OCI-LY1 (cell line): Measurements from ENCODE around the gene MGST3.

ENCODE experiments used
- H2AFZ ChIP-seq: fragments of 200-600 bp; sonication (generic), shearing (Covaris generic); 2 replicates; pipeline ENCODE4 v1.6.0; 2014; ENCODE audit warnings: antibody characterized with exemption, mild to moderate bottlenecking, low read length
- H3F3A ChIP-seq: fragments of 200-600 bp; sonication (generic), shearing (Covaris generic); 2 replicates; pipeline ENCODE4 v1.6.0; 2014; ENCODE audit warnings: mild to moderate bottlenecking, antibody characterized with exemption, low read length, moderate library complexity; ENCODE audit not compliant: insufficient read depth
- H3K27ac ChIP-seq: fragments of 200-600 bp; sonication (generic); 2 replicates; pipeline ENCODE4 v1.5.1; 2014; ENCODE audit warnings: low read length, mixed run types, mild to moderate bottlenecking, low read depth; ENCODE audit not compliant: poor library complexity, severe bottlenecking
- H3K27me3 ChIP-seq: fragments of 200-600 bp; sonication (generic); 2 replicates; pipeline ENCODE4 v1.6.0; 2014; ENCODE audit warnings: antibody characterized with exemption, mild to moderate bottlenecking, low read length, moderate library complexity; ENCODE audit not compliant: insufficient read depth
- H3K36me3 ChIP-seq: fragments of 200-600 bp; sonication (generic); 2 replicates; pipeline ENCODE4 v1.6.1; 2014; ENCODE audit warnings: mild to moderate bottlenecking, antibody characterized with exemption, low read length, moderate library complexity, mixed read lengths; ENCODE audit not compliant: insufficient read depth
- H3K4me1 ChIP-seq: fragments of 200-600 bp; sonication (generic); 2 replicates; pipeline ENCODE4 v1.5.1; 2014; ENCODE audit warnings: mild to moderate bottlenecking, low read length, moderate library complexity; ENCODE audit not compliant: insufficient read depth, severe bottlenecking
- H3K4me2 ChIP-seq: fragments of 200-600 bp; sonication (generic), shearing (Covaris generic); 2 replicates; pipeline ENCODE4 v1.6.1; 2014; ENCODE audit warnings: low read length
- H3K4me3 ChIP-seq: fragments of 200-600 bp; sonication (generic); 2 replicates; pipeline ENCODE4 v1.5.1; 2014; ENCODE audit warnings: low read length, low read depth, mild to moderate bottlenecking, mixed read lengths; ENCODE audit not compliant: poor library complexity, severe bottlenecking
- H3K79me2 ChIP-seq: fragments of 200-600 bp; shearing (Covaris generic); 2 replicates; pipeline ENCODE4 v1.6.1; 2016; ENCODE audit warnings: mixed run types, low read length, mixed read lengths; ENCODE audit not compliant: insufficient read depth
- H3K9ac ChIP-seq: fragments of 200-600 bp; sonication (generic), shearing (Covaris generic); 2 replicates; pipeline ENCODE4 v1.6.1; 2014; ENCODE audit warnings: mild to moderate bottlenecking, low read length, mixed read lengths
- H3K9me2 ChIP-seq: fragments of 200-600 bp; sonication (generic), shearing (Covaris generic); 2 replicates; pipeline ENCODE4 v1.6.1; 2014; ENCODE audit warnings: low read depth, mild to moderate bottlenecking, low read length, mixed read lengths
- H3K9me3 ChIP-seq: fragments of 200-600 bp; shearing (Covaris generic); 2 replicates; pipeline ENCODE4 v1.6.1; 2014; ENCODE audit warnings: low read length, mixed read lengths
- H4K20me1 ChIP-seq: fragments of 200-600 bp; sonication (generic), shearing (Covaris generic); 2 replicates; pipeline ENCODE4 v1.6.0; 2016; ENCODE audit warnings: mild to moderate bottlenecking, low read length; ENCODE audit not compliant: insufficient read depth
- EZH2 ChIP-seq: fragments of 200-600 bp; sonication (generic), shearing (Covaris generic); IDR thresholded peaks from 2 replicates; pipeline ENCODE4 v1.8.0; 2017; ENCODE audit warnings: borderline replicate concordance, mixed run types, mild to moderate bottlenecking, antibody characterized with exemption, low read length, moderate library complexity, mixed read lengths
- TF ChIP-seq, protein P1 (sequence below): fragments of 200-600 bp; sonication (generic), shearing (Covaris generic); IDR thresholded peaks from 2 replicates; pipeline ENCODE4 v1.5.1; 2017; ENCODE audit warnings: mild to moderate bottlenecking, antibody characterized with exemption, low read length, moderate library complexity, mixed read lengths

MGST3 gene

DNA sequence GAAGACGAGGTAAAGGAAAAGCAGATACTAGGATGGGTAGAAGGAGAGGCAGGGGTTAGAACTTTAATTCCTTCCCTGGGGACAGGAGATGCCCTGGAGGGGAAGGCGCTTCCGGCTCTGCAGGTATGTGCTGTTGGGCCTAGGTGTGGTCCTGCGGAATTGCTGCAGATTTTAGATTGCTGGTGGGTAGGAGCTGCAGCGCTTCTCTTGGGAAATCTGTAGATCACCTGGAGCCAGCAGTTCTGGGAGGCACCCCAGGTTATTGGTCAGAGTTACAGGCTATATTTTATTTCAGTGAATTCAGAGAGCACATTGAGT lies 1.1 kb downstream of the MGST3 start:
- 0 out of 2 replicates have a peak, but pooled peaks cover 4% of the 10 kb centered on the region for H3K27me3 ChIP-seq
- no peaks in the 10 kb centered on the region for H3K9me3 ChIP-seq
- H4K20me1 ChIP-seq = no peaks in the 10 kb centered on the region
- no peak for TF ChIP-seq EZH2
- TF ChIP-seq, protein P1, sequence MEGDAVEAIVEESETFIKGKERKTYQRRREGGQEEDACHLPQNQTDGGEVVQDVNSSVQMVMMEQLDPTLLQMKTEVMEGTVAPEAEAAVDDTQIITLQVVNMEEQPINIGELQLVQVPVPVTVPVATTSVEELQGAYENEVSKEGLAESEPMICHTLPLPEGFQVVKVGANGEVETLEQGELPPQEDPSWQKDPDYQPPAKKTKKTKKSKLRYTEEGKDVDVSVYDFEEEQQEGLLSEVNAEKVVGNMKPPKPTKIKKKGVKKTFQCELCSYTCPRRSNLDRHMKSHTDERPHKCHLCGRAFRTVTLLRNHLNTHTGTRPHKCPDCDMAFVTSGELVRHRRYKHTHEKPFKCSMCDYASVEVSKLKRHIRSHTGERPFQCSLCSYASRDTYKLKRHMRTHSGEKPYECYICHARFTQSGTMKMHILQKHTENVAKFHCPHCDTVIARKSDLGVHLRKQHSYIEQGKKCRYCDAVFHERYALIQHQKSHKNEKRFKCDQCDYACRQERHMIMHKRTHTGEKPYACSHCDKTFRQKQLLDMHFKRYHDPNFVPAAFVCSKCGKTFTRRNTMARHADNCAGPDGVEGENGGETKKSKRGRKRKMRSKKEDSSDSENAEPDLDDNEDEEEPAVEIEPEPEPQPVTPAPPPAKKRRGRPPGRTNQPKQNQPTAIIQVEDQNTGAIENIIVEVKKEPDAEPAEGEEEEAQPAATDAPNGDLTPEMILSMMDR = no peak
- no peaks in the 10 kb centered on the region for H3F3A ChIP-seq
- H3K79me2 ChIP-seq = no peaks in the 10 kb centered on the region
- no peaks in the 10 kb centered on the region for H3K9me2 ChIP-seq
- peak overlapping the region; percentile 93; the same call in 1 of the 2 replicates for H3K4me2 ChIP-seq
- no peak overlapping the region for H3K4me3 ChIP-seq
- H3K36me3 ChIP-seq = no peaks in the 10 kb centered on the region
- no peak overlapping the region; the same call in 1 of the 2 replicates for H3K9ac ChIP-seq
- no peak overlapping the region for H3K27ac ChIP-seq
- peaks cover 18% of the 10 kb centered on the region for H3K4me1 ChIP-seq
- no peak overlapping the region for H2AFZ ChIP-seq

DNA sequence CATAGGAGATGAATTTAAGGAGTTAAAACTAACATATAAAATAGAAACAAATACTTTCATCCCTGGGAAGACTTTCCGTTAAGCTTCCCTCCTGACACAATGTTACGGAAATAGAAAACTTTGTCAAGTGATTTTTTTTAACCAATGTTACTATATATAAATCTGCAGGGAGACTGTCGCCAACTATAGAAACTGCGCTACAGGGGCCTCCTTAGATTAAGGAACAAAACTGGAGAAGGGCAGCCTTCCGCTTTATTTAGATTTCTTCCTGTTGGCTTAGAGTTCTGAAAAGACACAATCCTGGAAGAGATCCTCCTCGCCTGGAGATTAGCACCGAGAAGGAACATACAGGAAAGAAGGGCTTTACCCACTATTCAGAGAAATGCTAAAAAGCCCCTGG lies 1.5 kb downstream of the MGST3 start:
- no peaks in the 10 kb centered on the region for H4K20me1 ChIP-seq
- no peaks in the 10 kb centered on the region for H3K9me2 ChIP-seq
- H3F3A ChIP-seq = no peaks in the 10 kb centered on the region
- no peak overlapping the region for H3K4me2 ChIP-seq
- TF ChIP-seq, protein P1 = no peak
- no peak for TF ChIP-seq EZH2
- no peaks in the 10 kb centered on the region for H3K36me3 ChIP-seq
- no peak overlapping the region for H3K27ac ChIP-seq
- no peaks in the 10 kb centered on the region for H3K9me3 ChIP-seq
- no peak overlapping the region for H3K9ac ChIP-seq
- H3K4me1 ChIP-seq = peaks cover 18% of the 10 kb centered on the region
- H2AFZ ChIP-seq = no peak overlapping the region
- no peak overlapping the region for H3K4me3 ChIP-seq
- no peaks in the 10 kb centered on the region for H3K79me2 ChIP-seq
- 0 out of 2 replicates have a peak, but pooled peaks cover 4% of the 10 kb centered on the region for H3K27me3 ChIP-seq

DNA sequence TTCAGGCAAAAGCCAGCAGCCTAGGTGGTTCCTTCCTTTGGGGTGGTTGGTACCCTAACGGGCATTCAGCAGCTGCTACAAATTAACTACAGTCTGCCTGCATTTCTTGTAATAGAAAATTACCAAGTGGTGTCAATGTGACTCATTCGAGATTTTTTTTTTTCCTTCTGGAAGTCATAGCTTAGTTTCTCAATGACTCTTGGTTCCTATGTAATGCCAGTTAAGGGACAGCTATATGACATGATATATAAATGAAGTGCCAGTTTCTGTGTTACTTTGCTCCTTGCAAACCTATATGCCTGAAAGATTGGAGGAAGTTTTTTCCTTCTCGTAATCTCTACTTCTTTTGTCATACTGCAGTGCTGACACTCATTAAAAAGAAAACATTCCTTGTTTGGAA lies 2.6 kb downstream of the MGST3 start:
- Histone ChIP-seq H3K9me2 (no peaks in the 10 kb centered on the region), H3K4me2 (no peak overlapping the region), H3K9ac (no peak overlapping the region), H3K27me3 (0 out of 2 replicates have a peak, but pooled peaks cover 4% of the 10 kb centered on the region), H3K4me3 (no peak overlapping the region), H3K27ac (no peak overlapping the region), H2AFZ (no peak overlapping the region), H4K20me1 (no peaks in the 10 kb centered on the region), H3K79me2 (no peaks in the 10 kb centered on the region), H3K9me3 (no peaks in the 10 kb centered on the region), H3F3A (no peaks in the 10 kb centered on the region), H3K36me3 (no peaks in the 10 kb centered on the region), H3K4me1 (peaks cover 18% of the 10 kb centered on the region)
- no peak for TF ChIP-seq EZH2
- TF ChIP-seq, protein P1 = no peak
